ENCODE data around the gene FARP2.

GRCh38 chr2:241325257-241325656 lies 30.8 kb upstream of the FARP2 start:
- TF ChIP-seq CTCF (conservative IDR thresholded peaks at IDR 0.05; ENCODE audit: low read depth, low read length) (no peak), POLR2A (IDR thresholded peaks at IDR 0.05; ENCODE audit: low read depth, low read length) (no peak), MAZ (IDR thresholded peaks at IDR 0.05; ENCODE audit: borderline replicate concordance, low read depth, low read length) (no peak), ELK1 (IDR thresholded peaks at IDR 0.05; ENCODE audit: borderline replicate concordance, low read depth, low read length) (no peak), USF2 (IDR thresholded peaks at IDR 0.05; ENCODE audit: low read depth, low read length) (no peak), CEBPB (IDR thresholded peaks at IDR 0.05; ENCODE audit: low read depth, low read length) (no peak)

All from IMR-90 (cell line).